Measurements from ENCODE around the gene ATG10.
"Not testable (repeated sequence)": the region's sequence is repeated elsewhere in the genome, so short reads cannot be mapped to it uniquely, and the experiment has no call there.

ATG10 gene

DNA sequence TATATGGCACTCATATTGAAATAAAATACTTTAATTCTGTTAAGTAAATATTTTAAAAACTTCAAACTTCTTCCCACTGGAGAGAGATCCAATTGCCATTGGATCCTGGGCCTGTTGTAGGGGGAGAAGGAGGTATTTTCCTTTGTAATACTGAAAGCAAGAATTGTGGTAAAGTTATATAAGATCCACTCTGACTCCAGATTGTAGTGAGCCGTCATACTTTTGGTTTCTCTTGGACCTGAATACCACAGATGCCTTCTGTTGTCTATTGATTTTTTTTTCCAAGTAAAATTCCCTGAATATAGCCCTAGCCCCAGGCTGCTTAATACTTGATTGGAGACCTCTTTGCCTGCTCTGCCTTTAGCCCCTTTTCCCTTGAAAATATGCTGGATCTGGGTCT, 86.9 kb downstream of the ATG10 start:
- DNase-seq, result no peak

DNA sequence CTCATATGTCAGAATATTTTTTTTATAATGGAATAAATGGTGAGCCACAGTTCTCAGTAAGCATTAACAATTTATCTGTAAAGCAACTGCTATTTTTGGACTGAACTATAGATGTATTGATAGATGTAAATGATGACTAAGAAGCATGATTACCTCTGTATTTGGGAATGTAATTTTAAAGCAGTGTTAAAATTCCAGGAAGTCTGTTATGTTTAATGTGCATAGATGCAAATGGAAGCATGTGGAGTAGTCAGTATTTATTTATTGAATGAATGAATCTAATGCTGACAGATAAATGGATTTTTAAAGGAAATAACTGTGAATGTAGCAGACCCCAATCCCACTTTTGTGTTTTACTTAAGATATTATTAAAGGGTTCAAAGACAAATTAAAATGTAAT, 95.0 kb downstream of the ATG10 start:
- DNase-seq, result no peak

DNA sequence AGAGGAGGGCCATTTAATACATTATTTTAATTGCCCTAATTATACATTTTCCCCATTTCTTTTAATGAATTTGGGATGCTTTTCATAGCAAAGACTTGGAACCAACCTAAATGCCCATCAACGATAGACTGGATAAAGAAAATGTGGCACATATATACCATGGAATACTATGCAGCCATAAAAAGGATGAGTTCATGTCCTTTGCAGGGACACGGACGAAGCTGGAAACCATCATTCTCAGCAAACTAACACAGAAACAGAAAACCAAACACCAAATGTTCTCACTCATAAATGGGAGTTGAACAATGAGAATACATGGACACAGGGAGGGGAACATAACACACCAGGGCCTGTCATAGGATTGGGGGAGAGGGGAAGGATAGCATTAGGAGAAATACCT, 96.2 kb downstream of the ATG10 start:
- DNase-seq, result not testable (repeated sequence)

DNA sequence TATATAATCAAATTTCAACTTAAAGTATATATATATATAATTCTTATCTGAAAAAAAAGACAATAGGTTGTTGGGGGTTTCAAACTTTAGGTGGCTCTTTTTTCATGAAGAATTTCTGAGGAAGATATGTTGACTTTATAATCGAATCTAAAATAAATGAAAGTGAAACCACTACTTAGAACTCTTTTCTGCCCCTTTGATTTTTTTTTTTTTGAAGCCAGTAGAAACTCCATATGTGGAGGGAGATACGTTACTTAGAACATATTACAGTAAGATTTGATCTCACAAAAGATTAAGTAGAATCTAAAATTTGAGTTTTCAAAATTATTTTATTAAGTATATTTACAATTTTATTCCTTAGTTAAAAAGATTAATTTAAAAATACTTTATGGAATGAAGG, 96.9 kb downstream of the ATG10 start:
- DNase-seq, result no peak

DNA sequence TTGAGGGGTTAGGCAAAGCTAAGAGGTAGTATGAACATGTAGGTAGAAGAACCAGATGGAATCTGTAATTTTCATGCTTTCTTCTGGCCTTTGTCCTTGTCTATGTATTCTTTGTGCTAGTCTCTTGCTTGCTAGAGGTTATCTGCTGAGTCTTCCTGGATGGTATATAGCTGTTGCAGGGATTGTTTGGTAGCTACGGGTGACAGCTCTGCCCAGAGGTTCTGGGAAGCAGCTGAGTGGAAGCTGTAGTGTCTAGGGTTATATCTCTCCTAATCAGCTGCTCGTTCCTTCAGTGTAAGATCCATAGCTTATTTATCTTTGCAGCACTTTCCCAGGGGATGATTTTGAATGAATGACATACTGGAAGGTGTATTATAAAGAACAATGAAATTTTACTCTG, 100.3 kb downstream of the ATG10 start:
- DNase-seq, result no peak

DNA sequence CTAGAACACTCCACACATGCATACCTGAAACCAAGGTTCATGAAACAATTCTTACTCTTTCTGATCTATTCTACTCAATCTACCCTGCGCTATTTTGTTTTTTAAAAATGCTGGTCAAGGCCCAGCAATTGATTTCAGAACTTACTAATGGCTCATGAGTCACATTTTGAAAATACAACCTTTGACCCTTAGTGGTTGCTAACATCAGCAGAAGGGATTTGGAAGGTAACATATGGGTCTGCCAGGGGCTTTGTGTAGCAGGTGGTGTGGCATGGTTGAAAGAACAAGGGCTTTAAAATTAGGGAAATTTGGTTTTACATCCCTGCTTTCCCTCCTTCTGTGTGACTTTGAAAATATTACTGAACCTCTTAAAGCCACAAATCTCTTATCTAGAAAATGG, 101.4 kb downstream of the ATG10 start:
- DNase-seq, result no peak

DNA sequence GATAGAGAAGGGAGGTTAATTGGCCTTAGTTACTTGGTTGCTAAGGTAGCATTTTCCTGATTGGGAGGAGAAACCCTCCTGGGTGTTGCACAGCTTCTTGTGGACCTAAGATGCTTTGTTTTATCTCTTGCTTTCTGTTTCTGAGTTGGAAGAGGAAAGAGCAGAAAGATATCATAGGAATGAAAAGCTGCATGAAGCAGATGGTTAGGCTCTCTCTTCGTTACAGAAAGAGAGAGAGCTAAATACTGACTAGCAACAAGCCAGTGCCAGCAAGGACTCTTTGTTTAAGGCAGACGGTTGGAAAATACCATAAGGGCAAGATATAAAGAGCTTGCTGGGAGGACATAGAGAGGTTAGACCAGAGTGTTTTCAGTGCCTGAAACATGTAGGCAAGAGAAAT, 103.1 kb downstream of the ATG10 start:
- no peak for DNase-seq

DNA sequence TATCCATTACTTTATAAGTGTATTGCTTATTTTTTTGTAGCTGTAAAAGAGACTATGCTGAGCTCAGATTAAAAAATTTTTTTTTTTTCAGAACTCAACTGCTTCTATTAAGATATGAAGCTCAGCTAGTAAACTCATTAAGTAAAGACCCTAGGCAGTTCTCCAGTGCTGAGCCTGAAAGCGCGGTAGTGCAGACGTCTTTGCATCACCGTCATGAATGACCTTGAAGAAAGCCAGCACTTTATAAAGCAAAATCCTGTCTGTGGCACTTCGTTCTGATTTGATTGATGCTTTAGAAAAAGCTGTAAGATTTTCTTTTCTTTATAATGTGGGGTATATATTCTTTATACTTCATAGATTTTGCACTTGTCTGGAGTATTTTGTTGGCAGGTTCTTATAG, 105.7 kb downstream of the ATG10 start:
- DNase-seq, result no peak

DNA sequence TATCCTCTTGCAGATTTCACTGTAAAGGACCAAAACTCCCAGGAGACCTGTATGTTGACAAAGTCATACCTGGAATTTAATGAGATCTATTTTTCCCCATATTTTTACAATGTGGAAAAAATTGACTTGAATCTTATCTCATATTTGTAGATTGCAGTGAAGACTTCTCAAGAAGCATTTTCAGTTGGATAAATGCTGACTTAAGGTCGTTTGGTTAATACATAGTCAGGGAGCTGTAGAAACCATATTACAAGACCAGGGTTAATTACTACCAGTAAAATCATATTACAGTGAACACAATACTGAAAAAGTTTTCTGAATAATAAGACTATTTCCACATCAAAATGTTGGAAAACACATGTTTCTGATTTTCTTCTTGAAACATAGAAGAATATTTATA, 119.8 kb downstream of the ATG10 start:
- DNase-seq, result no peak

DNA sequence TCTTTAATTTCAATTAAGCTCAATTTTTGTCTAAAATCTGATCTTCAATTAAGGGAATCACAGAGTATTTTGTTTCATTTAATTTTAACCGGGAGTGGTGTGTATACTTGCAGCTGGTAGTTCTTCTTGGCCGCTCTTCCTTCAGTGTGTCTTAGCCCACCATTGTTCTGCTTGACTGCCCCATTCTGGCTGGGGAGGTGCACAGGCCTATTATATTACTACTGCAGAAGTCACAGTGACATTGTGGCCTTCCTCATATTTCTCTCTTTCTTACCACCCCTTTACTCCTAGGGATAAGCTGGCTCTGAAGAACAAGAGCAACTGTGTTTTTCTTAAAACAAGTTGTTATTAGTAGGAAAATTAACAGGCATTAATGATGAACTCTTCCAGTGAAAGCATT, 123.7 kb downstream of the ATG10 start:
- DNase-seq, result no peak

DNA sequence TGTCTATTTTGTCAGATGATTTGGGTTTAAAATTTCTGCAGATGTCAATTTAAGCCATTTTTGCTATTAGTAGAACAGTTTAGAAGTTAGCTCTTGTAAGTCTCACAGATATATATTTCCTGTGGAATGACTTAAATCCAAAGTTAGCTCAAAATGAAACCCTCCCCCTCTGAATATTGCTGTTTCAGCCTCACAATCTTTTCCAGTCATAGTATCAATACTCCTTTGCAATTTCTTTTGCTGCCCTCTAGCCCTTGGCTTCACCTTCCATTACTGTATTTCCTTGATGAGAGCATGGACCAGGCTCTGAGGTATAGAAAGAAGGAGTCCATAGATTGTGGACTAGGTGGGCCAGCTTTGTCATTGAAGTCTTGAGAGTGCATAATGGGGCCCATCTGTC, 124.4 kb downstream of the ATG10 start:
- no peak for DNase-seq

DNA sequence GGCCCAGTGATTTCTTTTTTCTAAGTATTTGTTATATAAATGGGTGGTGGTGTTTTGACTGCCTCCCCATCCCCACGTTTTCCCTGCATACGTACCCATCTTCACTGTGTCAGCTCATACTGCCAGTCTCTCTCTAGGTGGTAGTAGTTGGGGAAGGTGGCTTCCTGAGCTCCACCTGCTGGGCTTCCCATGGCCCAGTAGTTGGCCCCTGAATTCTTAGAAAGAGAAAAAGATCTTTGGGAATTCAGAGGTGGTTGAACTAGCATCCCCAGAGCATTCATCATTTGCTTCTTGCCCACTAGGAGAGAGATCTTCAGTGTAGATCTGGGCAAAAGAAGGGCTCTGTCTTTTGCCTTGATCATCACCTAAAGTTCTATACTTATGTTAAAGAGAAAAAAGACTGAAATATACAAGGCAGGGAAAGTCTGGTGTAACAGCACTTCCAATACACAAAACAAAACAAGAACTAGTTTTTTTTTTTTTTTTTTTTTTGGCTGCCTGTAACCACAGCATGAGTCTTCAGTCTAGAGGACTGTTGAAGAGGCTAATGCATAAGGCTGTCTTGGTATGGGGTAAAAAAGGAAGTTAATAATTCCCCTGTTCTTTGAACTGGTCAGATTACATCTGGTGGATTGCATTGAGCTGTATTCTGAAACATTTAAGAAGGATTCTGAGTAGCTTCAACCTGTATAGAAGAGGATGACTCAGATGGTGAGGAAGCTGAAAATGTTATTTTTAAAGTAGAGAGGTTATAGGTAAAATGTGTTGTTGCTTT, 128.7 kb downstream of the ATG10 start:
- DNase-seq, result no peak

DNA sequence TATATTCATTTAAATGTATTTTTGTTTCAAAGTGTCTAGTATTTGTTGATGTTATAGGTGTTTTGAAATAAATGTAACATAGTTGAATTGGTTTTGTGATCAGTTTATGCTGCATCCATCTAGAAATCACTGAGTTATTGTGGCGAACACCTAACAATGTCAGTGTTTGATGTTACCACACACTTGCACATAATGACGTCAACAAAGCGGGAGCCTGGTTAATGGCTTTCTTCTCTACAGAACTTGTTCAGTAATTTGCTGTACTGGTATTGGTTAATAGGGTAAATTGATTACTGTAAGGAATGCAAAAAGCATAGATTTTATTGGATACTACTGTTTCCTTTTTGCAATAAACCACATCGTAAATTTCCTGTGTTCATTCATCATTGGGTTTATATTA, 133.0 kb downstream of the ATG10 start:
- DNase-seq, result no peak

DNA sequence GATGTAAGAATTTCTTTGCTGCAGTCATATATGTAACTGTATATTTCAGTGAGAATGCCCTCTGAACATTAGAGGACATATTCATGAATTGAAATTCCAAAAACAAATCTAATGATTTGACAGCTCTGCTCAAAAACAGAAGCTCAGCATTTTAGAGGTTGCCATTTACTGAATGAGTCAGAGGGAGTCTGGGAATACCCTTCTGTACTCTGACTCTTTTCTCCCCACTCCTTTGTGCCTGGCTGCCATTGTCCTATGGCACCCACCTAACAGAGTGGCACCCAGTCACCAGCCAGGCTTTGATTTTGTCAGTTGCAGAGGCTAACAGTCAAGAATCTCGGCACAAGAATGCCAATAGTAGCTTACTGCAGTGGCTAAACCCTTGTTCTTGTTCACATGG, 133.6 kb downstream of the ATG10 start:
- no peak for DNase-seq

DNA sequence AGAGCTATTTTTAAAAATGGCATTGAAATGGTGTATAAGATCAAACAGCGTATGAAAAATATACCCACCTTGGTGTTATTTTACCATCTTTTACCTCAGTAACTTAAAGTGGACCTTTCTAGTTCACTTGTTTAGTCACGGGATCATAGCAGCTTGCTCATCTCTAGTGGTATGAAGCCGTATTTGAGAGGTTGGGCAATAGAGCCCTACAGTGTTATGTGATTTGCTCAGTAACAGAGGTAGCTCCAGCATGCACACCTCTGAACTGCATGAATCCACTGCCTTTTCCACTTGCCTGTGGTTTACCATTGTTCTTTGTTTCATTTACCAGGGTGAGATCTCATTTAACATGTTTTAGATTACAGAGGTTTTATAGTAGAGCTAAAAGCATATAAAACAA, 134.4 kb downstream of the ATG10 start:
- DNase-seq, result no peak

DNA sequence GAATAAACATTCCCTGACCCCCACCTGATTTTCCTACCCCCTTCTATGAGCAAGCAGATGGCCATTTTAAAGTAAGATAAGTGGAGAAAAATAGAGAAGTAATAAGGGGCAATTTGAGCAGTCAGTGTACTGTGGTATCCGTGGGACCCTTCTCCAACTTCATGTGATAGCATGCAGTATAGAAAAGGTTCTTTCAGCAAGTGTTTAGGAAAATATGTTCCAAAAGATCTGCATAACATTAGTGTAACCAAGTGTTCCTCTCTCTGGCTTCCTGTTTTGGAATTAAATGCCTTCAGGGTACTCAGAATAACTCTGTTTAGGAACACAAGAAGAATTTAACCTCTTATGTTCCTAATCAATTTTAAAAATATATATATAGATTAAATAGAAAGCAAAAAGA, 134.9 kb downstream of the ATG10 start:
- DNase-seq, result no peak

DNA sequence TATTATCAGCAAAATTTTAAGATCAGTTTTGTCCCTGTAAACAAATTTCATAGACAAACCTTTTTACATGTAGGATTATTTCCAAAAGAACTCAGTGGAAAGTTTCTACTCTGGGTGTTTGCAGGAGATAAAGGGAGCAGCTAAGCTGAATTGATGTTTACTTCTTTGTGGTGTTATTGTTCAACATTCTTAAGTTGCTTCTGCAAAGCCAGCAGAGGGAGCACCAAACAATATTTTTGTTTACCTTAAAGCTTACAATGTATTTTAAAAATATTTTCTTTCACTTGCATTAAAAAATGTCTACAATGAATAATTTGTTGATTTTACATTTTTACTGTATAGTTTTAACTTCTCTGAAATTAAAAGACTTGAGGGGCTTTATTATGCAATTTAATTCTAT, 135.4 kb downstream of the ATG10 start:
- no peak for DNase-seq

DNA sequence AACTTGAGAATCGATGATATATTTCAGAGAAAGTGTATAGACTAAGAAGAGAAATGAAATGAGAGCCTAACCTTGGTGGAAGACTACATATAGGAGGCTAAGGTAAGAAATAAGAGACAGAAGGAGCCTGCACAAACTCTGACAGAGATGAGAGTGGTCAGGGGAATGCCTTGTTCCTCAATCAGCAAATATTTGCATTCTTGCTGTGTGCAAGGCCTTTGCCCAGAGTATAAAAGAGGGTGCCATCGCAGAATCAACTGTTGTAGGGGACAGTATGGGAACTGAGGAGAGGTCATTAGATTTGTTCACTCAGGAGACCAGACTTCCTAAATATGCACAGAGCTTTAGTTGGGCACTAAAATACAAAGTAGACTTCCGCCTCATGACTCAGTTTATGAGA, 137.2 kb downstream of the ATG10 start:
- no peak for DNase-seq

DNA sequence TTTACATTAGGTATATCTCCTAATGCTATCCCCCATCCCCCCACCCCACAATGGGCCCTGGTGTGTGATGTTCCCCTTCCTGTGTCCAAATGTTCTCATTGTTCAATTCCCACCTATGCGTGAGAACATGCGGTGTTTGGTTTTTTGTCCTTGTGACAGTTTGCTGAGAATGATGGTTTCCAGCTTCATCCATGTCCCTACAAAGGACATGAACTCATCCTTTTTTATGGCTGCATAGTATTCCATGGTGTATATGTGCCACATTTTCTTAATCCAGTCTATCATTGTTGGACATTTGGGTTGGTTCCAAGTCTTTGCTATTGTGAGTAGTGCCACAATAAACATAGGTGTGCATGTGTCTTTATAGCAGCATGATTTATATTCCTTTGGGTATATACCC, 138.1 kb downstream of the ATG10 start:
- DNase-seq, result not testable (repeated sequence)

DNA sequence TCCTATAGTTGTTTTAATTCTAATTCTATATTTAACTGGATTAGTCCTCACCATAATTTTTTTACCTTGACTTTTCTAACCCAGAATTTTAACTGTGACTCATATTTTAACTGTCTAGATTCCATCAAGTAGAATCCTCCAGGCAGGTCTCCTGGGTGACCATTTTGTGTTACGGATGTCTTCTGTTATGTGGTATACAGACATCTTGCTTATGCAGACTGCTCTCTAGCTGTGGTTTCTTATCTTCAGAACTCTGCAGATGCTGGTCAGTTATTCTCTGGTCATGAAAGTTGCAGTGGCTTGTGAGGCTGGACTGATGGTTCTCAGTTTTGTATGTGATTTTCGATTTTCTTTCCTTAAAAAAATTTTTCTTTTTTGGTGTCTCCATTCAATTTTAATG, 139.4 kb downstream of the ATG10 start:
- no peak for DNase-seq

DNA sequence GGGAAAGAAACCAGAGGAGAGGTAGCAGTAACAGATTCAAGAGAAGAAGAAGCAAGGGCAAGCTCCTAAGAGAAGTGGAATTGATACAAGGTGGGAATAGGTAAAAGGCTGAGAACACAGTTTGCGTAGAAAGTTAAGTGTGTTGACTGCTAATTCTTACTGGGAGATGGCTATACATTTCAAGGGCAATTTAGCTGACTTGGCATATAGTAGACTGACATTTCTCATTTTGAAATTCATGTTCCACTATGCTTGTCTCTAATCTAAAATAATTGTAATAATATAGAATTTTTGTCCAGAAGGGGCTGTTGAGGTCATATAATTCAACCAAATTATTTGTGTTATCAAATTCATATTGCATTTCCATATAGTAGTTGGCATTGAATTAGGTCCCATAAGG, 144.0 kb downstream of the ATG10 start:
- no peak for DNase-seq

DNA sequence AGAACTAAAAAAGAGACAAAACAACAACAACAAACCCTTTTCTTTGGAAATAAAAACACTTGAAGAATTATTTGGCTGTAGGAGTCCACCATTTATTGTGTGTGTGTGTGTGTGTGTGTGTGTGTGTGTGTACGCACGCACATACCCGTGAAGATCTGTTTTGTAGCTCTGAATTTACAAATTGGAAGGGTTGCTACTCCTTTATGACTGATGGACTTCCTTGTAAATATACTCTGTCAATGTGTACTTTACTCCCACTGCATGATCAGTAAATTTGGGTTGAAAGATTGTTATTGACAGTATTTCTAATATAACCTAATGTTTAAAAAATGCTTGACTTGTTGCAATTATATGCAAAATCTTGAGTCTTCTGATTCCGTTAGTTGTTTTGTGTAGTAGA, 148.1 kb downstream of the ATG10 start:
- DNase-seq, result no peak

DNA sequence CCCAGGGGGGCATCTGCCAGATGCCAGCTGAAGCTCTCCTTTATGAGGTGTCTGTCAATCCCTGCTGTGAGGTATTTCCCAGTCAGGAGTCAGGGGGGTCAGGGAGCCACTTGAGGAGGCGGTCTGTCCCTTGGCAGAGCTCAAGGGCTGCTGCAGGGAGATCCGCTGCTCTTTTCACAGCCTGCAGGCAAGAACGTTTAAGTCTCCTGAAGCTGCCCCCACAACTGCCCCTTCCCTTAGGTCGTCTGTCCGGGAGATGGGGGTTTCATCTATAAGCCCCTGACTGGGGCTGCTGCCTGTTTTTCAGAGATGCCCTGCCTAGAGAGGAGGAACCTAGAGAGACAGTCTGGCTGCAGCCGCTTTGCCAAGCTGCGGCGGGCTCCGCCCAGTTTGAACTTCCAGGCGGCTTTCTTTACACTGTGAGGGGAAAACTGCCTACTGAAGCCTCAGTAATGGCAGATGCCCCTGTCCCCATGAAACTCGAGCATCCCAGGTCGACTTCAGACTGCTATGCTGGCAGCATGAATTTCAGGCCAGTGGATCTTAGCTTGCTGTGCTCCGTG, 158.0 kb downstream of the ATG10 start:
- no peak for DNase-seq

DNA sequence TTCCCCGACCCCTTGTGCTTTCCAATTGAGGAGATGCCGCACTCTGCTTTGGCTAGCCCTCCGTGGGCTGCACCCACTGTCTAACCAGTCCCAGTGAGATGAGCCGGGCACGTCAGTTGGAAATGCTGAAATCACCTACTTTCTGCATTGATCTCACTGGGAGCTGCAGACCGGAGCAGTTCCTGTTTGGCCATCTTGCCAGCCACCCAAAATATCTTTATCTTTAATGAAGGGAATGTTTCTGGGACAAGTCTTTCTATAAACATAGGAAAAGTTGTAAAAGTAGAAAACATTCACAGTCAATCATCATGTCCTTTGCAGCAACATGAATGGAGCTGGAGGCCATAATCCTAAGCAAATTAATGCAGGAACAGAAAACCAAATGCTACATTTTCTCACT, 158.8 kb downstream of the ATG10 start:
- no peak for DNase-seq

DNA sequence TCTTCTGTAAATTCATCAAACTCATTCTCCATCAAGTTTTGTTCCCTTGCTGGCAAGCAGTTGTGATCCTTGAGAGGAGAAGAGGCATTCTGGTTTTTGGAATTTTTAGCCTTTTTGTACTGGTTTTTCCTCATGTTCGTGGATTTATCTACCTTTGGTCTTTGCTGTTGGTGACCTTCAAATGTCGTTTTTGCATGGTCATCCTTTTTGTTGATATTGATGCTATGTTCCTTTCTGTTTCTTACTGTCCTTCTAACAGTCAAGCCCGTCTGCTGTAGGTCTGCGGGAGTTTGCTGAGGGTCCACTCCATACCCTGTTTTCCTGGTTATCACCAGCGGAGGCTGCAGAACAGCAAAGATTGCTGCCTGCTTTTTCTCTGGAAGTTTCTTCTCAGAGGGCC, 165.4 kb downstream of the ATG10 start:
- DNase-seq, result no peak

All from CD4-positive, alpha-beta T cell treated with Interferon gamma for 1 hour (primary cell).